ENCODE measurements around the gene CD200. TPM values are rescaled to one million over a fixed set of nuclear protein-coding genes. Genes with fewer than 3 reads are reported as not detected.
"Not testable (repeated sequence)": the region's sequence is repeated elsewhere in the genome, so short reads cannot be mapped to it uniquely, and the experiment has no call there.

CD200 gene
- total RNA-seq, 1 donor from 2014 or later: 0.92 TPM

- no peak for ATAC-seq
- no peak for DNase-seq (ENCODE audit: missing footprints)
- intact Hi-C loops (cut with DNase I): loop anchor here (5.0 kb wide), 1 partner anchor 35 kb away; no protein-coding TSS in a partner anchor
These were observed 64.6 kb downstream of the CD200 start for GRCh38 chr3:112397556-112397955.

GRCh38 chr3:112399064-112399463 is 66.1 kb downstream of the CD200 start:
- intact Hi-C loops (cut with DNase I): loop anchor here (5.0 kb wide), 1 partner anchor 37 kb away; no protein-coding TSS in a partner anchor
- ATAC-seq (no peak), DNase-seq (ENCODE audit: missing footprints) (no peak)

- not testable (repeated sequence) for ATAC-seq; DNase-seq (ENCODE audit: missing footprints)
- intact Hi-C loops (cut with DNase I): loop anchor here (5.0 kb wide), 1 partner anchor 37 kb away; no protein-coding TSS in a partner anchor
These were observed 66.6 kb downstream of the CD200 start for GRCh38 chr3:112399554-112399953.

GRCh38 chr3:112400317-112400716 is 67.4 kb downstream of the CD200 start:
- DNase-seq (ENCODE audit: missing footprints); intact Hi-C loops (cut with DNase I); ATAC-seq: not testable (repeated sequence)

- DNase-seq (ENCODE audit: missing footprints): no peak
- intact Hi-C loops (cut with DNase I): no loop called here
- ATAC-seq: no peak
These were observed 68.7 kb downstream of the CD200 start for GRCh38 chr3:112401617-112402016.

- intact Hi-C loops (cut with DNase I): no loop called here
- DNase-seq (ENCODE audit: missing footprints): no peak
- ATAC-seq: no peak
These were observed 70.1 kb downstream of the CD200 start for GRCh38 chr3:112403103-112403502.

- ATAC-seq; DNase-seq (ENCODE audit: missing footprints); intact Hi-C loops (cut with DNase I): not testable (repeated sequence)
These were observed 72.1 kb downstream of the CD200 start for GRCh38 chr3:112404924-112405549.

GRCh38 chr3:112405845-112406244 is 72.9 kb downstream of the CD200 start:
- intact Hi-C loops (cut with DNase I): no loop called here
- ATAC-seq (no peak), DNase-seq (ENCODE audit: missing footprints) (no peak)

GRCh38 chr3:112407214-112407887 is 74.4 kb downstream of the CD200 start:
- no peak for DNase-seq (ENCODE audit: missing footprints)
- intact Hi-C loops (cut with DNase I): no loop called here
- no peak for ATAC-seq

- ATAC-seq: no peak
- intact Hi-C loops (cut with DNase I): no loop called here
- DNase-seq (ENCODE audit: missing footprints): no peak
These were observed 75.1 kb downstream of the CD200 start for GRCh38 chr3:112407888-112408702.

GRCh38 chr3:112409041-112409440 is 76.1 kb downstream of the CD200 start:
- intact Hi-C loops (cut with DNase I): no loop called here
- ATAC-seq: no peak
- no peak for DNase-seq (ENCODE audit: missing footprints)

GRCh38 chr3:112411425-112411824 is 78.5 kb downstream of the CD200 start:
- ATAC-seq (no peak), DNase-seq (ENCODE audit: missing footprints) (no peak)
- intact Hi-C loops (cut with DNase I): no loop called here

Other genes starting within 250 kb of the CD200 start
- gene C3orf52, start 246.8 kb upstream of the CD200 start, total RNA-seq: 1.8 TPM
- gene GCSAM, start 199.9 kb upstream of the CD200 start, total RNA-seq: not detected
- 0.95 TPM for gene SLC9C1, start 38.9 kb upstream of the CD200 start, total RNA-seq
- 0.14 TPM for gene BTLA, start 166.3 kb downstream of the CD200 start, total RNA-seq
- 38.2 TPM for gene ATG3, start 228.8 kb downstream of the CD200 start, total RNA-seq
- 14.6 TPM for gene SLC35A5, start 228.9 kb downstream of the CD200 start, total RNA-seq